ENCODE measurements around the gene RAPH1.

GRCh38 chr2:203366639-203367466 is 168.2 kb downstream of the RAPH1 start:
- TF ChIP-seq CTCF (IDR thresholded peaks at IDR 0.05; ENCODE audit: low read depth, low read length) (no peak), EZH2phosphoT487 (IDR thresholded peaks at IDR 0.05; ENCODE audit: low read depth) (no peak)
